ENCODE results near the gene LRRC34. TPM values are rescaled to one million over a fixed set of nuclear protein-coding genes. Genes with fewer than 3 reads are reported as not detected.

The LRRC34 gene
- total and polyA plus RNA-seq, 10 of the 15 experiments (the other 5 are each of a cell fraction or from before 2014, with no cell fraction given) = 0.24 to 3.7 (median 1.7) TPM

DNA sequence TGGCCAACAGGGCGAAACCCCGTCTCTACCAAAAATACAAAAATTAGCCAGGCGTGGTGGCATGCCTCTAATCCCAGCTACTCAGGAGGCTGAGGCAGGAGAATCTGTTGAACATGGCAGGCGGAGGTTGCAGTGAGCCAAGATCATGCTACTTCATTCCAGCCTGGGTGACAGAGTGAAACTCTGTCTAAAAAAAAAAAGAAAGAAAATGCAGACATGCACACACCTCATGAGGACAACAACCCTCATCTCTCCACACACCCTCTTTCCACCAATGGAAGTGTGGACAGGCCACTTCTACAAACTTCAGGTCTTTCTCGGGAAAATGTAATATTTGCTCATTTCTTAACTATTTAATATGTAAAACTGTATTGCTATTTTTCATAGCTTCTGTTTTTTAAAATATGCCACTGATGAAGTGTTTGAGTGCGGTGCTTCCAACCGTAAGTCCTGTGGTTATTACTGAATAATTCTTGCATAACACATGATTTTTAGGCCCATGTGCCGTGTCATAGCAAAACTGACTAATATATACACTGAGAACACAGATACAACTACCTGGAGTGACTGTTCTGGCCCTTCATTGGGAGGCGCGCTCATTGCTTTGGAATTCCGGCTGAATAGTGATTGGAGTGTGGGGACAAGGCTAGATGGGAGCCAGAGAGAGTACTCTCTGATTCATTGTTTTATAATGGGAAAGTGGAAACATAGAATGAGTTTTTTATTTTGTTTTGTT is 33.9 kb upstream of the LRRC34 start (continued):
- TF ChIP-seq, protein P1, sequence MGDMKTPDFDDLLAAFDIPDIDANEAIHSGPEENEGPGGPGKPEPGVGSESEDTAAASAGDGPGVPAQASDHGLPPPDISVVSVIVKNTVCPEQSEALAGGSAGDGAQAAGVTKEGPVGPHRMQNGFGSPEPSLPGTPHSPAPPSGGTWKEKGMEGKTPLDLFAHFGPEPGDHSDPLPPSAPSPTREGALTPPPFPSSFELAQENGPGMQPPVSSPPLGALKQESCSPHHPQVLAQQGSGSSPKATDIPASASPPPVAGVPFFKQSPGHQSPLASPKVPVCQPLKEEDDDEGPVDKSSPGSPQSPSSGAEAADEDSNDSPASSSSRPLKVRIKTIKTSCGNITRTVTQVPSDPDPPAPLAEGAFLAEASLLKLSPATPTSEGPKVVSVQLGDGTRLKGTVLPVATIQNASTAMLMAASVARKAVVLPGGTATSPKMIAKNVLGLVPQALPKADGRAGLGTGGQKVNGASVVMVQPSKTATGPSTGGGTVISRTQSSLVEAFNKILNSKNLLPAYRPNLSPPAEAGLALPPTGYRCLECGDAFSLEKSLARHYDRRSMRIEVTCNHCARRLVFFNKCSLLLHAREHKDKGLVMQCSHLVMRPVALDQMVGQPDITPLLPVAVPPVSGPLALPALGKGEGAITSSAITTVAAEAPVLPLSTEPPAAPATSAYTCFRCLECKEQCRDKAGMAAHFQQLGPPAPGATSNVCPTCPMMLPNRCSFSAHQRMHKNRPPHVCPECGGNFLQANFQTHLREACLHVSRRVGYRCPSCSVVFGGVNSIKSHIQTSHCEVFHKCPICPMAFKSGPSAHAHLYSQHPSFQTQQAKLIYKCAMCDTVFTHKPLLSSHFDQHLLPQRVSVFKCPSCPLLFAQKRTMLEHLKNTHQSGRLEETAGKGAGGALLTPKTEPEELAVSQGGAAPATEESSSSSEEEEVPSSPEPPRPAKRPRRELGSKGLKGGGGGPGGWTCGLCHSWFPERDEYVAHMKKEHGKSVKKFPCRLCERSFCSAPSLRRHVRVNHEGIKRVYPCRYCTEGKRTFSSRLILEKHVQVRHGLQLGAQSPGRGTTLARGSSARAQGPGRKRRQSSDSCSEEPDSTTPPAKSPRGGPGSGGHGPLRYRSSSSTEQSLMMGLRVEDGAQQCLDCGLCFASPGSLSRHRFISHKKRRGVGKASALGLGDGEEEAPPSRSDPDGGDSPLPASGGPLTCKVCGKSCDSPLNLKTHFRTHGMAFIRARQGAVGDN (IDR thresholded peaks at IDR 0.05) = no peak
- TF ChIP-seq, protein P2, sequence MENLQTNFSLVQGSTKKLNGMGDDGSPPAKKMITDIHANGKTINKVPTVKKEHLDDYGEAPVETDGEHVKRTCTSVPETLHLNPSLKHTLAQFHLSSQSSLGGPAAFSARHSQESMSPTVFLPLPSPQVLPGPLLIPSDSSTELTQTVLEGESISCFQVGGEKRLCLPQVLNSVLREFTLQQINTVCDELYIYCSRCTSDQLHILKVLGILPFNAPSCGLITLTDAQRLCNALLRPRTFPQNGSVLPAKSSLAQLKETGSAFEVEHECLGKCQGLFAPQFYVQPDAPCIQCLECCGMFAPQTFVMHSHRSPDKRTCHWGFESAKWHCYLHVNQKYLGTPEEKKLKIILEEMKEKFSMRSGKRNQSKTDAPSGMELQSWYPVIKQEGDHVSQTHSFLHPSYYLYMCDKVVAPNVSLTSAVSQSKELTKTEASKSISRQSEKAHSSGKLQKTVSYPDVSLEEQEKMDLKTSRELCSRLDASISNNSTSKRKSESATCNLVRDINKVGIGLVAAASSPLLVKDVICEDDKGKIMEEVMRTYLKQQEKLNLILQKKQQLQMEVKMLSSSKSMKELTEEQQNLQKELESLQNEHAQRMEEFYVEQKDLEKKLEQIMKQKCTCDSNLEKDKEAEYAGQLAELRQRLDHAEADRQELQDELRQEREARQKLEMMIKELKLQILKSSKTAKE (IDR thresholded peaks at IDR 0.05; ENCODE audit: low read depth, poor library complexity, severe bottlenecking) = no peak
- TF ChIP-seq, protein P3, sequence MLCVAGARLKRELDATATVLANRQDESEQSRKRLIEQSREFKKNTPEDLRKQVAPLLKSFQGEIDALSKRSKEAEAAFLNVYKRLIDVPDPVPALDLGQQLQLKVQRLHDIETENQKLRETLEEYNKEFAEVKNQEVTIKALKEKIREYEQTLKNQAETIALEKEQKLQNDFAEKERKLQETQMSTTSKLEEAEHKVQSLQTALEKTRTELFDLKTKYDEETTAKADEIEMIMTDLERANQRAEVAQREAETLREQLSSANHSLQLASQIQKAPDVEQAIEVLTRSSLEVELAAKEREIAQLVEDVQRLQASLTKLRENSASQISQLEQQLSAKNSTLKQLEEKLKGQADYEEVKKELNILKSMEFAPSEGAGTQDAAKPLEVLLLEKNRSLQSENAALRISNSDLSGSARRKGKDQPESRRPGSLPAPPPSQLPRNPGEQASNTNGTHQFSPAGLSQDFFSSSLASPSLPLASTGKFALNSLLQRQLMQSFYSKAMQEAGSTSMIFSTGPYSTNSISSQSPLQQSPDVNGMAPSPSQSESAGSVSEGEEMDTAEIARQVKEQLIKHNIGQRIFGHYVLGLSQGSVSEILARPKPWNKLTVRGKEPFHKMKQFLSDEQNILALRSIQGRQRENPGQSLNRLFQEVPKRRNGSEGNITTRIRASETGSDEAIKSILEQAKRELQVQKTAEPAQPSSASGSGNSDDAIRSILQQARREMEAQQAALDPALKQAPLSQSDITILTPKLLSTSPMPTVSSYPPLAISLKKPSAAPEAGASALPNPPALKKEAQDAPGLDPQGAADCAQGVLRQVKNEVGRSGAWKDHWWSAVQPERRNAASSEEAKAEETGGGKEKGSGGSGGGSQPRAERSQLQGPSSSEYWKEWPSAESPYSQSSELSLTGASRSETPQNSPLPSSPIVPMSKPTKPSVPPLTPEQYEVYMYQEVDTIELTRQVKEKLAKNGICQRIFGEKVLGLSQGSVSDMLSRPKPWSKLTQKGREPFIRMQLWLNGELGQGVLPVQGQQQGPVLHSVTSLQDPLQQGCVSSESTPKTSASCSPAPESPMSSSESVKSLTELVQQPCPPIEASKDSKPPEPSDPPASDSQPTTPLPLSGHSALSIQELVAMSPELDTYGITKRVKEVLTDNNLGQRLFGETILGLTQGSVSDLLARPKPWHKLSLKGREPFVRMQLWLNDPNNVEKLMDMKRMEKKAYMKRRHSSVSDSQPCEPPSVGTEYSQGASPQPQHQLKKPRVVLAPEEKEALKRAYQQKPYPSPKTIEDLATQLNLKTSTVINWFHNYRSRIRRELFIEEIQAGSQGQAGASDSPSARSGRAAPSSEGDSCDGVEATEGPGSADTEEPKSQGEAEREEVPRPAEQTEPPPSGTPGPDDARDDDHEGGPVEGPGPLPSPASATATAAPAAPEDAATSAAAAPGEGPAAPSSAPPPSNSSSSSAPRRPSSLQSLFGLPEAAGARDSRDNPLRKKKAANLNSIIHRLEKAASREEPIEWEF (IDR thresholded peaks at IDR 0.05; ENCODE audit: insufficient replicate concordance, low read depth, low read length) = no peak
- TF ChIP-seq IRF4 (IDR thresholded peaks at IDR 0.05; ENCODE audit: low read depth, low read length) (peak; percentile 88), SMARCA5 (IDR thresholded peaks at IDR 0.05) (no peak), ZNF274 (IDR thresholded peaks at IDR 0.05; ENCODE audit: insufficient read depth, insufficient read length) (no peak), CBX5 (IDR thresholded peaks at IDR 0.05; ENCODE audit: low read depth) (no peak), FOXK2 (IDR thresholded peaks at IDR 0.05) (no peak), SMC3 (IDR thresholded peaks at IDR 0.05; ENCODE audit: borderline replicate concordance, low read length) (no peak), CEBPB (IDR thresholded peaks at IDR 0.05; ENCODE audit: borderline replicate concordance in 1 of 2, low read depth in 2 of 2, low read length in 2 of 2) (0 out of 4 replicates have a peak, but pooled peaks of 1 of the 2 experiments have one; percentile 41)
- TF ChIP-seq, protein P4, sequence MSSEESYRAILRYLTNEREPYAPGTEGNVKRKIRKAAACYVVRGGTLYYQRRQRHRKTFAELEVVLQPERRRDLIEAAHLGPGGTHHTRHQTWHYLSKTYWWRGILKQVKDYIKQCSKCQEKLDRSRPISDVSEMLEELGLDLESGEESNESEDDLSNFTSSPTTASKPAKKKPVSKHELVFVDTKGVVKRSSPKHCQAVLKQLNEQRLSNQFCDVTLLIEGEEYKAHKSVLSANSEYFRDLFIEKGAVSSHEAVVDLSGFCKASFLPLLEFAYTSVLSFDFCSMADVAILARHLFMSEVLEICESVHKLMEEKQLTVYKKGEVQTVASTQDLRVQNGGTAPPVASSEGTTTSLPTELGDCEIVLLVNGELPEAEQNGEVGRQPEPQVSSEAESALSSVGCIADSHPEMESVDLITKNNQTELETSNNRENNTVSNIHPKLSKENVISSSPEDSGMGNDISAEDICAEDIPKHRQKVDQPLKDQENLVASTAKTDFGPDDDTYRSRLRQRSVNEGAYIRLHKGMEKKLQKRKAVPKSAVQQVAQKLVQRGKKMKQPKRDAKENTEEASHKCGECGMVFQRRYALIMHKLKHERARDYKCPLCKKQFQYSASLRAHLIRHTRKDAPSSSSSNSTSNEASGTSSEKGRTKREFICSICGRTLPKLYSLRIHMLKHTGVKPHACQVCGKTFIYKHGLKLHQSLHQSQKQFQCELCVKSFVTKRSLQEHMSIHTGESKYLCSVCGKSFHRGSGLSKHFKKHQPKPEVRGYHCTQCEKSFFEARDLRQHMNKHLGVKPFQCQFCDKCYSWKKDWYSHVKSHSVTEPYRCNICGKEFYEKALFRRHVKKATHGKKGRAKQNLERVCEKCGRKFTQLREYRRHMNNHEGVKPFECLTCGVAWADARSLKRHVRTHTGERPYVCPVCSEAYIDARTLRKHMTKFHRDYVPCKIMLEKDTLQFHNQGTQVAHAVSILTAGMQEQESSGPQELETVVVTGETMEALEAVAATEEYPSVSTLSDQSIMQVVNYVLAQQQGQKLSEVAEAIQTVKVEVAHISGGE (CRISPR knock-in tag; IDR thresholded peaks at IDR 0.05) = no peak
- TF ChIP-seq, protein P5, sequence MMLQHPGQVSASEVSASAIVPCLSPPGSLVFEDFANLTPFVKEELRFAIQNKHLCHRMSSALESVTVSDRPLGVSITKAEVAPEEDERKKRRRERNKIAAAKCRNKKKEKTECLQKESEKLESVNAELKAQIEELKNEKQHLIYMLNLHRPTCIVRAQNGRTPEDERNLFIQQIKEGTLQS (IDR thresholded peaks at IDR 0.05; ENCODE audit: borderline replicate concordance, extremely low read depth, low read depth, low read length) = no peak
